Measurements from ENCODE around the gene TCP11L2. TPM values are rescaled to one million over a fixed set of nuclear protein-coding genes. Genes with fewer than 3 reads are reported as not detected.

TCP11L2 gene
- total RNA-seq, 1 donor from 2014 or later: 122 TPM

- intact Hi-C loops (cut with DNase I): no loop called here
- DNase-seq (no peak), ATAC-seq (ENCODE audit: poor library complexity) (no peak)
These were observed 24.9 kb downstream of the TCP11L2 start for GRCh38 chr12:106327309-106327869.

GRCh38 chr12:106328735-106329134 lies 26.2 kb downstream of the TCP11L2 start:
- DNase-seq (no peak), ATAC-seq (ENCODE audit: poor library complexity) (no peak)
- intact Hi-C loops (cut with DNase I): no loop called here

- DNase-seq (peak; percentile 51), ATAC-seq (ENCODE audit: poor library complexity) (peak; percentile 65)
- intact Hi-C loops (cut with DNase I): no loop called here
These were observed 26.9 kb downstream of the TCP11L2 start for GRCh38 chr12:106329231-106329982.

- intact Hi-C loops (cut with DNase I): no loop called here
- DNase-seq (no peak), ATAC-seq (ENCODE audit: poor library complexity) (no peak)
These were observed 29.1 kb downstream of the TCP11L2 start for GRCh38 chr12:106331599-106331998.

- DNase-seq (no peak), ATAC-seq (ENCODE audit: poor library complexity) (no peak)
- intact Hi-C loops (cut with DNase I): no loop called here
These were observed 30.0 kb downstream of the TCP11L2 start for GRCh38 chr12:106332536-106332935.

- intact Hi-C loops (cut with DNase I): no loop called here
- DNase-seq (no peak), ATAC-seq (ENCODE audit: poor library complexity) (no peak)
These were observed 30.5 kb downstream of the TCP11L2 start for GRCh38 chr12:106333010-106333409.

GRCh38 chr12:106333756-106334155 lies 31.2 kb downstream of the TCP11L2 start:
- no peak for ATAC-seq (ENCODE audit: poor library complexity)
- intact Hi-C loops (cut with DNase I): no loop called here
- no peak for DNase-seq

- intact Hi-C loops (cut with DNase I): loop anchor here (5.0 kb wide), 1 partner anchor 39 kb away; the partner anchor contains the start of gene TCP11L2
- ATAC-seq (ENCODE audit: poor library complexity) (peak; percentile 28), DNase-seq (no peak)
These were observed 38.7 kb downstream of the TCP11L2 start for GRCh38 chr12:106341086-106341877.

GRCh38 chr12:106342397-106343213 lies 40.1 kb downstream of the TCP11L2 start:
- ATAC-seq (ENCODE audit: poor library complexity) (peak; percentile 90), DNase-seq (peak; percentile 91)
- intact Hi-C loops (cut with DNase I): loop anchor here (5.0 kb wide), 1 partner anchor 40 kb away; the partner anchor contains the start of gene TCP11L2

GRCh38 chr12:106343214-106343528 lies 40.6 kb downstream of the TCP11L2 start:
- no peak for DNase-seq
- ATAC-seq (ENCODE audit: poor library complexity): peak; percentile 19
- intact Hi-C loops (cut with DNase I): loop anchor here (5.0 kb wide), 1 partner anchor 41 kb away; the partner anchor contains the start of gene TCP11L2

GRCh38 chr12:106344131-106344530 lies 41.6 kb downstream of the TCP11L2 start:
- intact Hi-C loops (cut with DNase I): loop anchor here (5.0 kb wide), 1 partner anchor 42 kb away; the partner anchor contains the start of gene TCP11L2
- ATAC-seq (ENCODE audit: poor library complexity) (no peak), DNase-seq (no peak)

- intact Hi-C loops (cut with DNase I): loop anchor here (5.0 kb wide), 1 partner anchor 118 kb away; no protein-coding TSS in a partner anchor
- ATAC-seq (ENCODE audit: poor library complexity) (peak; percentile 36), DNase-seq (no peak)
These were observed 43.2 kb downstream of the TCP11L2 start for GRCh38 chr12:106345746-106346145.

GRCh38 chr12:106348411-106348810 lies 45.9 kb downstream of the TCP11L2 start:
- intact Hi-C loops (cut with DNase I): loop anchor here (5.0 kb wide), 1 partner anchor 121 kb away; no protein-coding TSS in a partner anchor
- ATAC-seq (ENCODE audit: poor library complexity): no peak

GRCh38 chr12:106353175-106353574 lies 50.6 kb downstream of the TCP11L2 start:
- DNase-seq (no peak), ATAC-seq (ENCODE audit: poor library complexity) (no peak)
- intact Hi-C loops (cut with DNase I): no loop called here

More at GRCh38 chr12:106348411-106348810, 45.9 kb downstream of the TCP11L2 start:
- no peak for DNase-seq

GRCh38 chr12:106357549-106358395 lies 55.2 kb downstream of the TCP11L2 start, which contains the start of gene POLR3B:
TSS of gene POLR3B (plus strand) at chr12:106357748. CDS start at chr12:106357880, 132 bp downstream.
- intact Hi-C loops (cut with DNase I): no loop called here
- ATAC-seq (ENCODE audit: poor library complexity) (peak; percentile 97), DNase-seq (peak; percentile 97)

- DNase-seq (peak; percentile 56), ATAC-seq (ENCODE audit: poor library complexity) (peak; percentile 33)
- intact Hi-C loops (cut with DNase I): no loop called here
These were observed 56.1 kb downstream of the TCP11L2 start for GRCh38 chr12:106358396-106359241.

All from Right ventricle myocardium superior (tissue), 1 donor.